ENCODE measurements around the gene NAV1. TPM values are rescaled to one million over a fixed set of nuclear protein-coding genes. Genes with fewer than 3 reads are reported as not detected.

The NAV1 gene
- total and polyA plus RNA-seq, 4 donors: 1.1 to 2.0 (median 1.3) TPM

DNA sequence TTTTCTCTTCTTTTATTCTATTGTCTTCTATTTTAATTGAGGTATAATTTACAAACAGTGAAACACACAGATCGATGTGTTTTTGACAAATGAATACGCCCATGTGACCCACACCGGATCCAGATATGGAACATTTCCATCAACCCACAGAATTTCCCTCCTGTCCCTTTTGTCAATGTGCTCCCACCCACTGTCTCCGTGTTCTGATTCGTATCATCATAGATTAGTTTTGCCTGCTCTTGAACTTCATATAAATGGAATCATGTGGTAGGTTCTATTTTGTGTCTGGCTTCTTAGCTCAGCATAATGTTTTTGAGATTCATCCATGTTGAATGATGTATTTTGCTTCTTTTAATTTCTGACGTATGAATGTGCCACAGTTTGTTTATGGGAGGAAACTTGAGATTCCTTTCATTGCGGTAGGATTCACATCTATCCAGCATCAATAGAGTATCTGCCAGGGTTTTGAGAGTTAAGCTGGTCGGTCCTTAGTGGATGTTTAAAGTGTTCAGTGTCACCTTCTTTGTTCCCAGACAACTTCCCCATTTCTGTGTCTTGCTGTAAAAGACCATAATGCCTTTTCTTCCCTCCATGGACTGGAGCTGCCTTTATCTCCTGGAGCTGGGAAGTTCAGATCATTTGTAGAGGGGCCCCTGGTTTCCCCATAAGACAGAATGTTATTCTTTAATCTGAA, 14.7 kb downstream of the NAV1 start (continued):
- no peak for TF ChIP-seq ATF3 (IDR thresholded peaks at IDR 0.05)
- no peak for TF ChIP-seq FOXA2 (IDR thresholded peaks at IDR 0.05)
- no peak for TF ChIP-seq SP1 (IDR thresholded peaks at IDR 0.05)
- TF ChIP-seq FOXA1 (IDR thresholded peaks at IDR 0.05): no peak
- no peak for TF ChIP-seq YY1 (IDR thresholded peaks at IDR 0.05)
- no peak for TF ChIP-seq HNF4G (IDR thresholded peaks at IDR 0.05)

- Histone ChIP-seq H3K27ac (ENCODE audit: low read depth in 1 of 2, low read length in 2 of 2) (no peak overlapping the region), H3K4me1 (ENCODE audit: control insufficient read depth in 4 of 4, insufficient read depth in 4 of 4, low read length in 3 of 4) (no peaks in the 10 kb centered on the region), H3K9me3 (ENCODE audit: control insufficient read depth in 4 of 4, low read length in 3 of 4) (no peaks in the 10 kb centered on the region)
Measured at GRCh38 chr1:201554190-201554600, 15.3 kb downstream of the NAV1 start.

DNA sequence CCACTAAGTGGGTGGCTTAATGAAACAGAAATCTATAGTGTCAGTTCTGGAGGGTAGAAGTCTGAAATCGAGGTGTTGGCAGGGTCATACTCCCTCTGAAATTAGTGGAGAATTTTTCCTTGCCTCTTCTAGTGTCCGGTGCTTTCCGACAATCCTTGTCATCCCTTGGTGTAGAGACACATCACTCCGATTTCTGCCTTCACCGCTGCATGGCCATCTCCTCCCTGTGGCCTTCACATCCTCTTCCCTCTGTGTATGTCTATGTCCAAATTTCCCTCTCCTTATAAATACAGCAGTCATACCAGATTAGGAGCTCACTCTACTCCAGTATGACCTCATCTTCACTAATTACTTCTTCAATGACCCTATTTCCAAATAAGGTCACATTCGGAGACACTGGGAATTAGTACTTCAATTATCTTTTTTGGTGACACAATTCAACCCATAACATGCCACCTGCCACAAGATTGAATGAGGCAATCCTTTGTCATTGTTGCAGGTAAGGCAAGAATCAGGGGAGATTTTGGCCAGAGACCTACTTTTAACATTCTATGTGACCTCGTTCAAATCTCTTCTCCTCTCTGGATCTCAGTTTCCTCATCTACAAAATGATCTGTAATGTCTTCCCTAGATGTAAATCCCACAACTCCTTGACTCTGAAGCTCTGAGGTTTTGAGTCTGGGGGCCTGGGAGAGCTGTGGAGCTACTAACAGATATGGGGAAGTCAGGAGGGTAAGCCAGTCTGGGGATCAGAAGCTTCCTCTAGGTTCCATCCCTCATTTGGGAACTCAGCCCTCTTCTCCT, 16.1 kb downstream of the NAV1 start:
- Histone ChIP-seq H3K27me3 (ENCODE audit: control insufficient read depth in 4 of 4, insufficient read depth in 4 of 4, low read length in 3 of 4) (no peaks in the 10 kb centered on the region), H3K27ac (ENCODE audit: low read depth in 1 of 2, low read length in 2 of 2) (no peak overlapping the region), H3K36me3 (ENCODE audit: control insufficient read depth in 4 of 4, insufficient read depth in 3 of 4, low read depth in 1 of 4, low read length in 3 of 4) (no peaks in the 10 kb centered on the region), H3K9ac (ENCODE audit: low read depth in 1 of 2, low read length in 2 of 2) (no peak overlapping the region), H3K4me3 (ENCODE audit: low read depth in 1 of 3, low read length in 3 of 3) (no peak overlapping the region), H3K9me3 (ENCODE audit: control insufficient read depth in 4 of 4, low read length in 3 of 4) (no peaks in the 10 kb centered on the region), H3K4me1 (ENCODE audit: control insufficient read depth in 4 of 4, insufficient read depth in 4 of 4, low read length in 3 of 4) (no peaks in the 10 kb centered on the region)
- no peak for DNase-seq (ENCODE audit: low spot score)
- WGBS: 89% methylated on average over 7 of the region's 7 CpGs
- TF ChIP-seq GABPA (IDR thresholded peaks at IDR 0.05 in 1 of 2, conservative IDR thresholded peaks at IDR 0.05 in 1 of 2) (no peak), RXRA (IDR thresholded peaks at IDR 0.05) (no peak), RAD21 (IDR thresholded peaks at IDR 0.05) (no peak), TAF1 (conservative IDR thresholded peaks at IDR 0.05) (no peak), SP1 (IDR thresholded peaks at IDR 0.05) (no peak), YY1 (IDR thresholded peaks at IDR 0.05) (no peak), JUND (IDR thresholded peaks at IDR 0.05) (no peak), HNF4G (IDR thresholded peaks at IDR 0.05) (no peak), FOXA2 (IDR thresholded peaks at IDR 0.05) (no peak)
- TF ChIP-seq, protein P1, sequence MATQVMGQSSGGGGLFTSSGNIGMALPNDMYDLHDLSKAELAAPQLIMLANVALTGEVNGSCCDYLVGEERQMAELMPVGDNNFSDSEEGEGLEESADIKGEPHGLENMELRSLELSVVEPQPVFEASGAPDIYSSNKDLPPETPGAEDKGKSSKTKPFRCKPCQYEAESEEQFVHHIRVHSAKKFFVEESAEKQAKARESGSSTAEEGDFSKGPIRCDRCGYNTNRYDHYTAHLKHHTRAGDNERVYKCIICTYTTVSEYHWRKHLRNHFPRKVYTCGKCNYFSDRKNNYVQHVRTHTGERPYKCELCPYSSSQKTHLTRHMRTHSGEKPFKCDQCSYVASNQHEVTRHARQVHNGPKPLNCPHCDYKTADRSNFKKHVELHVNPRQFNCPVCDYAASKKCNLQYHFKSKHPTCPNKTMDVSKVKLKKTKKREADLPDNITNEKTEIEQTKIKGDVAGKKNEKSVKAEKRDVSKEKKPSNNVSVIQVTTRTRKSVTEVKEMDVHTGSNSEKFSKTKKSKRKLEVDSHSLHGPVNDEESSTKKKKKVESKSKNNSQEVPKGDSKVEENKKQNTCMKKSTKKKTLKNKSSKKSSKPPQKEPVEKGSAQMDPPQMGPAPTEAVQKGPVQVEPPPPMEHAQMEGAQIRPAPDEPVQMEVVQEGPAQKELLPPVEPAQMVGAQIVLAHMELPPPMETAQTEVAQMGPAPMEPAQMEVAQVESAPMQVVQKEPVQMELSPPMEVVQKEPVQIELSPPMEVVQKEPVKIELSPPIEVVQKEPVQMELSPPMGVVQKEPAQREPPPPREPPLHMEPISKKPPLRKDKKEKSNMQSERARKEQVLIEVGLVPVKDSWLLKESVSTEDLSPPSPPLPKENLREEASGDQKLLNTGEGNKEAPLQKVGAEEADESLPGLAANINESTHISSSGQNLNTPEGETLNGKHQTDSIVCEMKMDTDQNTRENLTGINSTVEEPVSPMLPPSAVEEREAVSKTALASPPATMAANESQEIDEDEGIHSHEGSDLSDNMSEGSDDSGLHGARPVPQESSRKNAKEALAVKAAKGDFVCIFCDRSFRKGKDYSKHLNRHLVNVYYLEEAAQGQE (IDR thresholded peaks at IDR 0.05): no peak
- TF ChIP-seq, protein P2, sequence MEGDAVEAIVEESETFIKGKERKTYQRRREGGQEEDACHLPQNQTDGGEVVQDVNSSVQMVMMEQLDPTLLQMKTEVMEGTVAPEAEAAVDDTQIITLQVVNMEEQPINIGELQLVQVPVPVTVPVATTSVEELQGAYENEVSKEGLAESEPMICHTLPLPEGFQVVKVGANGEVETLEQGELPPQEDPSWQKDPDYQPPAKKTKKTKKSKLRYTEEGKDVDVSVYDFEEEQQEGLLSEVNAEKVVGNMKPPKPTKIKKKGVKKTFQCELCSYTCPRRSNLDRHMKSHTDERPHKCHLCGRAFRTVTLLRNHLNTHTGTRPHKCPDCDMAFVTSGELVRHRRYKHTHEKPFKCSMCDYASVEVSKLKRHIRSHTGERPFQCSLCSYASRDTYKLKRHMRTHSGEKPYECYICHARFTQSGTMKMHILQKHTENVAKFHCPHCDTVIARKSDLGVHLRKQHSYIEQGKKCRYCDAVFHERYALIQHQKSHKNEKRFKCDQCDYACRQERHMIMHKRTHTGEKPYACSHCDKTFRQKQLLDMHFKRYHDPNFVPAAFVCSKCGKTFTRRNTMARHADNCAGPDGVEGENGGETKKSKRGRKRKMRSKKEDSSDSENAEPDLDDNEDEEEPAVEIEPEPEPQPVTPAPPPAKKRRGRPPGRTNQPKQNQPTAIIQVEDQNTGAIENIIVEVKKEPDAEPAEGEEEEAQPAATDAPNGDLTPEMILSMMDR (IDR thresholded peaks at IDR 0.05; ENCODE audit: low read depth, low read length, missing input control): no peak

More at GRCh38 chr1:201554190-201554600, 15.3 kb downstream of the NAV1 start:
- WGBS: 78% methylated on average over 10 of the region's 10 CpGs
- no peak for DNase-seq (ENCODE audit: low spot score)
- no peaks in the 10 kb centered on the region for H3K36me3 ChIP-seq (ENCODE audit: control insufficient read depth in 4 of 4, insufficient read depth in 3 of 4, low read depth in 1 of 4, low read length in 3 of 4)
- H3K27me3 ChIP-seq (ENCODE audit: control insufficient read depth in 4 of 4, insufficient read depth in 4 of 4, low read length in 3 of 4): no peaks in the 10 kb centered on the region
- no peak overlapping the region for H3K9ac ChIP-seq (ENCODE audit: low read depth in 1 of 2, low read length in 2 of 2)
- no peak overlapping the region for H3K4me3 ChIP-seq (ENCODE audit: low read depth in 1 of 3, low read length in 3 of 3)
- TF ChIP-seq HNF4G (IDR thresholded peaks at IDR 0.05) (no peak), TAF1 (conservative IDR thresholded peaks at IDR 0.05) (no peak), NR2F2 (IDR thresholded peaks at IDR 0.05) (no peak), FOXA1 (IDR thresholded peaks at IDR 0.05) (no peak), SP1 (IDR thresholded peaks at IDR 0.05) (no peak)
- TF ChIP-seq, protein P1 (IDR thresholded peaks at IDR 0.05): no peak
